ENCODE measurements around the gene HRK.
A peak's percentile ranks its signal among the peaks of the same experiment; 100 is the strongest.

HRK gene

GRCh38 chr12:116881325-116881876, at the start of gene HRK:
TSS of gene HRK (minus strand) at chr12:116881441. CDS start at chr12:116881307, 134 bp downstream.
- H3K4me3 ChIP-seq (ENCODE audit: low read depth in 1 of 2, low read length in 2 of 2), result peak within 1 kb of the TSS in 1 of 2 donors; percentile 57
- no peak within 1 kb of the TSS for H3K27ac ChIP-seq (ENCODE audit: low read length)
- no peaks in the 10 kb centered on the region for H3K9me3 ChIP-seq (ENCODE audit: control insufficient read depth in 1 of 2, low read length in 2 of 2)
- peaks cover 56% of the 10 kb centered on the region for H3K27me3 ChIP-seq (ENCODE audit: low read depth, low read length)
- peaks cover 4 to 43% of the 10 kb centered on the region in 2 donors for H3K4me1 ChIP-seq (ENCODE audit: control insufficient read depth in 1 of 2, insufficient read depth in 2 of 2, low read length in 2 of 2)
- H3K36me3 ChIP-seq (ENCODE audit: control insufficient read depth in 1 of 2, insufficient read depth in 2 of 2, low read length in 2 of 2), result no peaks in the 10 kb centered on the region

- Histone ChIP-seq H3K27me3 (ENCODE audit: low read depth, low read length) (no peaks in the 10 kb centered on the region), H3K4me1 (ENCODE audit: control insufficient read depth in 1 of 2, insufficient read depth in 2 of 2, low read length in 2 of 2) (peaks cover 7 to 35% of the 10 kb centered on the region in 2 donors), H3K36me3 (ENCODE audit: control insufficient read depth in 1 of 2, insufficient read depth in 2 of 2, low read length in 2 of 2) (peaks cover 10 to 17% of the 10 kb centered on the region in 2 donors), H3K9me3 (ENCODE audit: control insufficient read depth in 1 of 2, low read length in 2 of 2) (peaks cover 0 to 4% of the 10 kb centered on the region in 2 donors), H3K4me3 (ENCODE audit: low read depth in 1 of 2, low read length in 2 of 2) (no peak overlapping the region), H3K27ac (ENCODE audit: low read length) (no peak overlapping the region)
Measured at GRCh38 chr12:116929885-116930284, 48.6 kb upstream of the HRK start.

GRCh38 chr12:116928504-116928903, 47.3 kb upstream of the HRK start:
- Histone ChIP-seq H3K36me3 (ENCODE audit: control insufficient read depth in 1 of 2, insufficient read depth in 2 of 2, low read length in 2 of 2) (peaks cover 10 to 17% of the 10 kb centered on the region in 2 donors), H3K27ac (ENCODE audit: low read length) (no peak overlapping the region), H3K9me3 (ENCODE audit: control insufficient read depth in 1 of 2, low read length in 2 of 2) (peaks cover 0 to 4% of the 10 kb centered on the region in 2 donors), H3K27me3 (ENCODE audit: low read depth, low read length) (no peaks in the 10 kb centered on the region), H3K4me3 (ENCODE audit: low read depth in 1 of 2, low read length in 2 of 2) (no peak overlapping the region), H3K4me1 (ENCODE audit: control insufficient read depth in 1 of 2, insufficient read depth in 2 of 2, low read length in 2 of 2) (peaks cover 7 to 28% of the 10 kb centered on the region in 2 donors)

GRCh38 chr12:116927244-116927940, 46.2 kb upstream of the HRK start:
- H3K4me1 ChIP-seq (ENCODE audit: control insufficient read depth in 1 of 2, insufficient read depth in 2 of 2, low read length in 2 of 2), result peaks cover 7 to 21% of the 10 kb centered on the region in 2 donors
- H3K9me3 ChIP-seq (ENCODE audit: control insufficient read depth in 1 of 2, low read length in 2 of 2), result peaks cover 0 to 4% of the 10 kb centered on the region in 2 donors
- H3K27me3 ChIP-seq (ENCODE audit: low read depth, low read length), result no peaks in the 10 kb centered on the region
- peaks cover 10 to 17% of the 10 kb centered on the region in 2 donors for H3K36me3 ChIP-seq (ENCODE audit: control insufficient read depth in 1 of 2, insufficient read depth in 2 of 2, low read length in 2 of 2)
- no peak overlapping the region for H3K4me3 ChIP-seq (ENCODE audit: low read depth in 1 of 2, low read length in 2 of 2)
- H3K27ac ChIP-seq (ENCODE audit: low read length), result no peak overlapping the region

- Histone ChIP-seq H3K4me1 (ENCODE audit: control insufficient read depth in 1 of 2, insufficient read depth in 2 of 2, low read length in 2 of 2) (peaks cover 7 to 21% of the 10 kb centered on the region in 2 donors), H3K9me3 (ENCODE audit: control insufficient read depth in 1 of 2, low read length in 2 of 2) (peaks cover 0 to 4% of the 10 kb centered on the region in 2 donors), H3K36me3 (ENCODE audit: control insufficient read depth in 1 of 2, insufficient read depth in 2 of 2, low read length in 2 of 2) (peaks cover 6 to 17% of the 10 kb centered on the region in 2 donors), H3K27me3 (ENCODE audit: low read depth, low read length) (no peaks in the 10 kb centered on the region), H3K27ac (ENCODE audit: low read length) (no peak overlapping the region), H3K4me3 (ENCODE audit: low read depth in 1 of 2, low read length in 2 of 2) (no peak overlapping the region)
Measured at GRCh38 chr12:116926283-116927243, 45.3 kb upstream of the HRK start.

GRCh38 chr12:116924558-116925453, 43.6 kb upstream of the HRK start:
- Histone ChIP-seq H3K27ac (ENCODE audit: low read length) (no peak overlapping the region), H3K36me3 (ENCODE audit: control insufficient read depth in 1 of 2, insufficient read depth in 2 of 2, low read length in 2 of 2) (peaks cover 6 to 10% of the 10 kb centered on the region in 2 donors), H3K4me1 (ENCODE audit: control insufficient read depth in 1 of 2, insufficient read depth in 2 of 2, low read length in 2 of 2) (peaks cover 7 to 21% of the 10 kb centered on the region in 2 donors), H3K4me3 (ENCODE audit: low read depth in 1 of 2, low read length in 2 of 2) (no peak overlapping the region), H3K27me3 (ENCODE audit: low read depth, low read length) (no peaks in the 10 kb centered on the region), H3K9me3 (ENCODE audit: control insufficient read depth in 1 of 2, low read length in 2 of 2) (no peaks in the 10 kb centered on the region)

GRCh38 chr12:116922194-116922897, 41.1 kb upstream of the HRK start:
- no peaks in the 10 kb centered on the region for H3K27me3 ChIP-seq (ENCODE audit: low read depth, low read length)
- no peak overlapping the region for H3K4me3 ChIP-seq (ENCODE audit: low read depth in 1 of 2, low read length in 2 of 2)
- no peak overlapping the region for H3K27ac ChIP-seq (ENCODE audit: low read length)
- H3K4me1 ChIP-seq (ENCODE audit: control insufficient read depth in 1 of 2, insufficient read depth in 2 of 2, low read length in 2 of 2), result peaks cover 9 to 18% of the 10 kb centered on the region in 2 donors
- no peaks in the 10 kb centered on the region for H3K36me3 ChIP-seq (ENCODE audit: control insufficient read depth in 1 of 2, insufficient read depth in 2 of 2, low read length in 2 of 2)
- no peaks in the 10 kb centered on the region for H3K9me3 ChIP-seq (ENCODE audit: control insufficient read depth in 1 of 2, low read length in 2 of 2)

- H3K4me3 ChIP-seq (ENCODE audit: low read depth in 1 of 2, low read length in 2 of 2), result no peak overlapping the region
- H3K36me3 ChIP-seq (ENCODE audit: control insufficient read depth in 1 of 2, insufficient read depth in 2 of 2, low read length in 2 of 2), result no peaks in the 10 kb centered on the region
- peaks cover 4% of the 10 kb centered on the region in 2 donors for H3K4me1 ChIP-seq (ENCODE audit: control insufficient read depth in 1 of 2, insufficient read depth in 2 of 2, low read length in 2 of 2)
Measured at GRCh38 chr12:116920939-116921338, 39.7 kb upstream of the HRK start.

GRCh38 chr12:116919706-116920485, 38.7 kb upstream of the HRK start:
- H3K36me3 ChIP-seq (ENCODE audit: control insufficient read depth in 1 of 2, insufficient read depth in 2 of 2, low read length in 2 of 2), result no peaks in the 10 kb centered on the region
- H3K27me3 ChIP-seq (ENCODE audit: low read depth, low read length), result no peaks in the 10 kb centered on the region
- no peak overlapping the region for H3K4me3 ChIP-seq (ENCODE audit: low read depth in 1 of 2, low read length in 2 of 2)
- H3K9me3 ChIP-seq (ENCODE audit: control insufficient read depth in 1 of 2, low read length in 2 of 2), result no peaks in the 10 kb centered on the region
- peaks cover 0 to 4% of the 10 kb centered on the region in 2 donors for H3K4me1 ChIP-seq (ENCODE audit: control insufficient read depth in 1 of 2, insufficient read depth in 2 of 2, low read length in 2 of 2)
- H3K27ac ChIP-seq (ENCODE audit: low read length), result no peak overlapping the region

More at GRCh38 chr12:116920939-116921338, 39.7 kb upstream of the HRK start:
- Histone ChIP-seq H3K9me3 (ENCODE audit: control insufficient read depth in 1 of 2, low read length in 2 of 2) (no peaks in the 10 kb centered on the region), H3K27ac (ENCODE audit: low read length) (no peak overlapping the region), H3K27me3 (ENCODE audit: low read depth, low read length) (no peaks in the 10 kb centered on the region)
